Activated T-cell treated with anti-CD3 and anti-CD28 coated beads, Interleukin-2, amount 50 U/mL, for 48 hours (primary cell): ENCODE results near the gene CDK19.
"Not testable (repeated sequence)": the region's sequence is repeated elsewhere in the genome, so short reads cannot be mapped to it uniquely, and the experiment has no call there.

Experiments used
- DNase-seq, 2 experiments: peaks; one replicate each; pipeline ENCODE4 v3.0.0-alpha.2; 2020

Gene CDK19

DNA sequence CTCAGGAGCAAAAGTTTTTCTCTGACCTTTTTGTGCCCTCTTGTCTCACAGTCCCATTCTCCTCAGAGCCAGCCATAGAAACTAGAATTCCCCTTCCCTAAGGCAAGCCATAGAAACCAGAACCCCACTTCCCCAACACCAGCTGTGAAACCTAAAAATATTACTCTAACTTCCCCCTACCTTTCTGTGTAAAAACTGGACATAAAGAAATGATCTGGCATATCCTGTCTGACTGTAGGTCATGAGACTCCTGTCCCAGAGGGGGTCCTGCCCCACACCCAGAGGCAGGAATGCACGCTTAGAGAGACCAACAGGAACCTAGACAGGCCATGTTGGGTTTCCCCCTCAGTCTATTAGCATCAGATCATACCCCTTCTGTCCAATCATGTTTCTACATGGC, 198.2 kb downstream of the CDK19 start:
- no peak for DNase-seq

GRCh38 chr6:110615722-110616121, 199.5 kb downstream of the CDK19 start:
- DNase-seq = no peak

GRCh38 chr6:110614586-110614985, 200.7 kb downstream of the CDK19 start:
- no peak for DNase-seq

GRCh38 chr6:110614106-110614505, 201.2 kb downstream of the CDK19 start:
- DNase-seq = no peak

- DNase-seq = no peak
Measured at GRCh38 chr6:110613356-110613755, 201.9 kb downstream of the CDK19 start.

DNA sequence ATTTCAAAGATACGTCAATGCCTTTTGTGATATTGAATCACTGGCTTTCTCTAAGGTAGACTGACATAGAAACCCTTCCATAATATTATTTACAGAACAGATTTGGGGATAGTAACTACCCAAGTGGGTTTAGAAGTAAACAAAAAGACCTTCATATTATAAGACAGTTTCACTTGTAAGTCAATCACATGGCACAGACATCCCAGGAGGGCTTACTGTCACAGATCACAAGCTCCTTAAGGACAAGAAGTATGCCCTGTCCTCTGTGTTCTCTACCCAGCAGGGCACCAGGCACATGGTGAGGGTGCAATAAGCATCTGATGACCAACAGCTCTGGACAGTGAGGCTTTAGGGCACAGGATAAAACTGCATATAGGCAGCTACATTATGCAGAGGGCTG, 203.0 kb downstream of the CDK19 start:
- no peak for DNase-seq

DNA sequence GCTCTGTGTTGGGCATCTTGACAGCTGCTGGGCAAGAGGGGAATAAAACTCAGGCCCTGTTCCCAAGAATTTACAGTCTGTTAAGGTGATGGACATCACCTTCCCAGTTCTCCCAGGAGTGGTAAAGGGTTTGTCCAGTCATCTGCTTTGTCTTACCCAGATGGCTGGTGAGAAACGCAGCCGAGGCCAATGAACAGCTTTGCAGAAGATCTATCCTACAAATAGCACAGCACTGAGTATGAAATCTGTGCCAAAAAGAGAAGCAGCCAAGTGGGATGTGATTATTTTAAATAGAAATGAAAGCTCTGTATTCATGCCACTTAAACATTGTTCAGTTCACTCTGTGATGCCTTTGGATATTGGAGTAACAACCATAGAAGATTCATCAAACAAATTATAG, 206.2 kb downstream of the CDK19 start:
- DNase-seq = no peak

- DNase-seq = no peak
Measured at GRCh38 chr6:110608151-110608550, 207.1 kb downstream of the CDK19 start.

GRCh38 chr6:110606151-110606550, 209.1 kb downstream of the CDK19 start:
- DNase-seq = no peak

DNA sequence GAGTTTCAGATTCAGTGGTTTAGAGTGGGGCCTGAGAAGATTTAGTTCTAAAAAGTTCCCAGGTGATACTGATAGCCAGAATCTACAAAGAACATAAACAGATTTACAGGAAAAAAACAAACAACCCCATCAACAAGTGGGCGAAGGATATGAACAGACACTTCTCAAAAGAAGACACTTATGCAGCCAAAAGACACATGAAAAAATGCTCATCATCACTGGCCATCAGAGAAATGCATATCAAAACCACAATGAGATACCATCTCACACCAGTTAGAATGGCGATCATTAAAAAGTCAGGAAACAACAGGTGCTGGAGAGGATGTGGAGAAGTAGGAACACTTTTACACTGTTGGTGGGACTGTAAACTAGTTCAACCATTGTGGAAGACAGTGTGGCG, 214.6 kb downstream of the CDK19 start:
- DNase-seq = not testable (repeated sequence)

GRCh38 chr6:110597761-110598160, 217.5 kb downstream of the CDK19 start:
- DNase-seq = no peak

DNA sequence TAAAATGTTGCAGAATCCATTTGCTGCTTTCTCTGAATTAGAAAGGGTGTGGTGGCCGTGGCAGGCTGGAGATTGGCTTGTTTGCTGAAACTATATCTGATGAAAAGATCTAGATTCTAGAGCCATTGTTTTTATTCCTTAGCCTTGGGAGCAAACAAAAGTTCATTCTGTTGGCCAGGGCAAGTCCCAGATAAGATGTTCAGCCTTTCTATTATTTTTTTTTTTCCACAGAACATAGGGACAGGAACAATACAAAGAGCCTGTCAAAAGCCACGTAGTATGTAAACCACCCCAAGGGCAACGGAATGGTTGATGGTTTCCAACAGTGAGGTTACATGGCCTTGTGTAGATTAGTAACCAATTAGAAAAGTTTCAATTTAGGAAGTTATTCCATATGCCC, 218.9 kb downstream of the CDK19 start:
- no peak for DNase-seq

DNA sequence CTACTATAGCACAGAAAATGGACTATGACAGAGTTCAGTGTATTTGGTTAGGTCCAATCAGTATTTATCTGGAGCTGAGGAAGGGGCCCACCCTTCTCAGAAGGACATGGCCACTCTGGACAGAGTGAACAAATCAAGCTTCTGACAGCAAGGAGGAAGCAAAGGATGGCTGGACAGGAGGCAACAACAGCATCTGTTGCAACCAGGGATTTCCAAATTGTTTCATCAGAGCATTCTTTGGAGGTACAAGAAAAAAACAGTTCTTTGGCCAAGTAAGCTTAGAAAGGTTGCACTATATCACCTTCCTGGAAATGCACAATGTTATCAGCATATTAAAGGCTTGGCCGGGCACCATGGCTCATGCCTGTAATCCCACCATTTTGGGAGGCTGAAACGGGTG, 220.2 kb downstream of the CDK19 start:
- no peak for DNase-seq

DNA sequence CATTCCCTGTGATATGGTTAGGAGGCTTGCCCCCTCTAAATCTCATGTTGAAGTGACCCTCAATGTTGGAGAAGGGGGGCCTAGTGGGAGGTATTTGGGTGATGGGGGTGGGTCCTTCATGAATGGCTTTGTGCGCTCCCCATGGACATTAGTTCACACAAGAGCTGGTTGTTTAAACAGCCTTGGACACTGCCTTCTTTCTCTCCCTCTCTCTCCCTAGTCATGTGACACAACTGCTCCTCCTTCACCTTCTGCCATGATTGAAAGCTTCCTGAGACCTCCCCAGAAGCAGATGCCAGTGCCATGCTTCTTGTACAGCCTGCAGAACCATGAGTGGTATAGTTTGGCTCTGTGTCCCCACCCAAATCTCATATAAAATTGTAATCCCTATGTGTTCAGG, 221.6 kb downstream of the CDK19 start:
- DNase-seq = no peak

DNA sequence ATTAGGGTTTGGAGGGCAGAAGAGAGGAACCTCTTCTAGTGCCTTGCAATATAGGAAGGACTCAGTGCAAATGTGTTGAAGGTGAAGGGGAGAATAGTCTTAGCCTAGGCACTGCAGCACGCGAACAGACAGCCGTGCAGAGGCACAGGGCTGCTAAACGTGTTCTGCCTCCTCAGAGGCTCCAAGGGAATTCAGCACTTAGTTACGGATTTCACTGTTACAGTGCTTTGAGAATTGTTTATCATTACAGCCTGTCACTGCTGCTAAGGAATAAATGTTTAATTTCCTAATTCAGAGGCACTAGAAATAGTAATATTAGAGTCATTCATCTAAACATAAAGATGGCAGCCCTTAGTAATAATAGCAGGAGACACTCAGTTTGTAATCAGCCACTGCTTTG, 222.5 kb downstream of the CDK19 start:
- no peak for DNase-seq

GRCh38 chr6:110590821-110591351, 224.4 kb downstream of the CDK19 start:
- peak; percentile 41 to 46 for DNase-seq

GRCh38 chr6:110589865-110590513, 225.3 kb downstream of the CDK19 start:
- DNase-seq = no peak

DNA sequence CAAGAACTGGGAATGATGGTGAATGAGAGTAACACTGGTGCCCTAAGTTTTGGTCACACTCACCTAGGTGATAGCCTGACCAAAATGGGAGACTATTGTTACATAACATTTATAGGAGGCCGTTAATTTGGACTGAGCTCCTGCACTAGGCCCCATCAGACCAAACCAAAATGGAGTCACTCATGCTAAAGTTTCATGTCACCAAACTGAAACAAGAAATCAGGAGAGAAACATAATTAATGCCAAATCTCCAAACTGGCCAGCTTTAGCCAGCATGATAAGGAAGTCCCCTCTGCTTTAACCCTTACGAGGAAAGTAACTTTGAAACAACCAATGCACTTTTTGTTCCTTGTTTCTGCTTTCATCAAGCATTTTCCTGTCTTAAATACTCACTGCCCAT, 227.9 kb downstream of the CDK19 start:
- DNase-seq = no peak

- DNase-seq = no peak
Measured at GRCh38 chr6:110581679-110582078, 233.6 kb downstream of the CDK19 start.

DNA sequence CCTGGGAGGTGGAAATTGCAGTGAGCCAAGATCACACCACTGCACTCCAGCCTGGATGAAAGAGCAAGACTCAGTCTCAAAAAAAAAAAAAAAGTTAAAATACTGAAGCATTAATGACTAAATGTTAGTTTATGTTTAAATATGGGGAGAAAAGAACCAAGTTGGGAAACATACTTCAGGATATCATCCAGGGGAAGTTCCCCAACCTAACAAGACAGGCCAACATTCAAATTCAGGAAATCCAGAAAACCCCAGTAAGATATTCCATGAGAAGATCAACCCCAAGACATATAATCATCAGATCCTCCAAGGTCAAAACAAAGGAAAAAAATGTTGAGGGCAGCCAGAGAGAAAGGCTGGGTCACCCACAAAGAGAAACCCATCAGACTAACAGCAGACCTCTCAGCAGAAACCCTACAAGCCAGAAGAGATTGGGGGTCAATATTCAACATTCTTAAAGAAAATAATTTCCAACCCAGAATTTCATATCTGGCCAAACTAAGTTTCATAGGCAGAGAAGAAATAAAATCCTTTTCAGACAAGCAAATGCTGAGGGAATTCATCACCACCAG, 237.6 kb downstream of the CDK19 start:
- DNase-seq = not testable (repeated sequence)

- DNase-seq = no peak
Measured at GRCh38 chr6:110575925-110576463, 239.3 kb downstream of the CDK19 start.

- DNase-seq = no peak
Measured at GRCh38 chr6:110574817-110575216, 240.5 kb downstream of the CDK19 start.

- no peak for DNase-seq
Measured at GRCh38 chr6:110573537-110573936, 241.7 kb downstream of the CDK19 start.

DNA sequence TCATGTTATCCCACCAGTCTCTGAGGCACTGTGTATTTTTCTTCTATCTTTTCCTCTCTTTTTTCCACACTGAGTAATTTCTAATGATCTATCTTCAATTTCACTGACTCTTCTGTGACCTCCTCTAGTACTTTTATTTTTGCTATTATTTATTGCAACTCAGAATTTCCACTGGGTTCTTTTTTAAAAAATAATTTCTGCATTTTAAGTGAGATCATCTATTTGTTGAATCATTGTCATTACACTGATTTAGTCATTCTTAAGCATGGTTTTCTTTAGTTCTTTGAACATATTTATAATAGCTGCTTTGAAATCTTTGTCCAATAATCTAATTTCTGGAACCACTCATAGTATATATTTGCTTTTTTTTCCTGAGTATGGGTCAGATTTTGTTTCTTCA, 242.1 kb downstream of the CDK19 start:
- DNase-seq = no peak
